ENCODE results near the gene RPS21. TPM values are rescaled to one million over a fixed set of nuclear protein-coding genes. Genes with fewer than 3 reads are reported as not detected.

RPS21 gene
- total and polyA plus RNA-seq, 2 of the 13 experiments (the other 11 are each of a cell fraction or from before 2014, with no cell fraction given) = 2,647 to 11,063 TPM

DNA sequence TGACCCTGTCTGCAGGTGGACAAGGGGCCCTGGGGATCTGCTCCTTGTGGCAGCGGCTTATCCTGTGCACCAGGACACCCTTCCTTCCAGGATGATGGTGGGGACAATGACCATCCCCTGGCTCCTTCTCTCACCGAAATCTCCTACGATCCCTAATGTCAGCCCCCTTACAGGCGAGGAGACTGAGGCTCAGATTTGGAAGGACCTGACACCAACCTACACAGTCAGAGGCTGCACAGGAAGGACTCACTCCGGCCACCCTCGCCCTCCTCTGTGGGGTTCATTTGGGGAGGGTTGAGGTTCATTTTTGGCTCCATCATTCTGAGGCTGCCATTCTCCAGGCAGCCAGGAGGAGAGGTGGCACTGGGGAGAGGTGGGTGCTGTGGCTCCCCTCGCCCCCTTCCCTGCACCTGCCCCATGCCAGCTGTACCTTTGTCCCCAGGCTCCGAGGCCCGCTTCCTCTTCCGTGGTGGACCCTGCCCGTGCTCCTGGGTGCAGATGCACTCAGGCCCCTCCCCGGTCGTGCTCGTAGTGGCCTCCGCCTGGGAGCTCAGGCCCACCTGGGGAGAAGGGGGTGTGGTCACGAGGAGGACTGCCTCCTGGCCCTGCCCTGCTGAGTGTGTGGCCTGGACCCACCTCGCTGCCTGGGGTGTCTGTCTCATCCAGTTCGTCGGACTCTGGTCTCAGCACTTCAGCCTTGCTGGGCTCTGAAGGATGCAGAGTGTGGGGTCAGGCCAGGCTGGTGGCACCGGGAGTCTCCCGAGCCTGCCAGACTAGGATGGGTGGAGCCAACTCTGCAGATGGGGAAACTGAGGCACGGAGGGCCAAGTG is 25.5 kb downstream of the RPS21 start (continued):
- TF ChIP-seq GTF3A (CRISPR knock-in tag; conservative IDR thresholded peaks at IDR 0.05) = peak; percentile 69
- TF ChIP-seq PHF5A (CRISPR knock-in tag; IDR thresholded peaks at IDR 0.05; ENCODE audit: low read depth, unreplicated experiment) = no peak
- no peak for TF ChIP-seq ERF (CRISPR knock-in tag; IDR thresholded peaks at IDR 0.05)
- TF ChIP-seq, protein P1, sequence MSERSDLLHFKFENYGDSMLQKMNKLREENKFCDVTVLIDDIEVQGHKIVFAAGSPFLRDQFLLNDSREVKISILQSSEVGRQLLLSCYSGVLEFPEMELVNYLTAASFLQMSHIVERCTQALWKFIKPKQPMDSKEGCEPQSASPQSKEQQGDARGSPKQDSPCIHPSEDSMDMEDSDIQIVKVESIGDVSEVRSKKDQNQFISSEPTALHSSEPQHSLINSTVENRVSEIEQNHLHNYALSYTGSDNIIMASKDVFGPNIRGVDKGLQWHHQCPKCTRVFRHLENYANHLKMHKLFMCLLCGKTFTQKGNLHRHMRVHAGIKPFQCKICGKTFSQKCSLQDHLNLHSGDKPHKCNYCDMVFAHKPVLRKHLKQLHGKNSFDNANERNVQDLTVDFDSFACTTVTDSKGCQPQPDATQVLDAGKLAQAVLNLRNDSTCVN (CRISPR knock-in tag; IDR thresholded peaks at IDR 0.05; ENCODE audit: borderline replicate concordance) = no peak; the same call in 1 of the 2 replicates
- peak; percentile 27 for TF ChIP-seq YY1 (IDR thresholded peaks at IDR 0.05; ENCODE audit: insufficient read depth, insufficient replicate concordance, low read depth, low read length)
- TF ChIP-seq MLLT10 (CRISPR knock-in tag; IDR thresholded peaks at IDR 0.05) = no peak
- no peak for TF ChIP-seq KLF6 (CRISPR knock-in tag; IDR thresholded peaks at IDR 0.05)
- TF ChIP-seq, protein P2, sequence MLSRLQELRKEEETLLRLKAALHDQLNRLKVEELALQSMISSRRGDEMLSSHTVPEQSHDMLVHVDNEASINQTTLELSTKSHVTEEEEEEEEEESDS (CRISPR knock-in tag; IDR thresholded peaks at IDR 0.05; ENCODE audit: borderline replicate concordance) = no peak
- no peak for TF ChIP-seq NONO (IDR thresholded peaks at IDR 0.05)
- peak; percentile 34 for TF ChIP-seq NONO (CRISPR knock-in tag; conservative IDR thresholded peaks at IDR 0.05)
- peak; percentile 11 for TF ChIP-seq RBM39 (IDR thresholded peaks at IDR 0.05; ENCODE audit: low read depth, low read length, poor library complexity, severe bottlenecking)
- peak; percentile 14; the same call in 1 of the 2 replicates for TF ChIP-seq MXD4 (CRISPR knock-in tag; IDR thresholded peaks at IDR 0.05)
- no peak for TF ChIP-seq TFDP1 (CRISPR knock-in tag; IDR thresholded peaks at IDR 0.05; ENCODE audit: borderline replicate concordance)
- peak; percentile 4 for TF ChIP-seq IRF9 (CRISPR knock-in tag; IDR thresholded peaks at IDR 0.05; ENCODE audit: borderline replicate concordance)
- TF ChIP-seq ZBTB39 (CRISPR knock-in tag; IDR thresholded peaks at IDR 0.05) = no peak
- 0 out of 2 replicates have a peak, but pooled peaks have one; percentile 38 for TF ChIP-seq TAF1 (CRISPR knock-in tag; IDR thresholded peaks at IDR 0.05)
- TF ChIP-seq THAP11 (CRISPR knock-in tag; IDR thresholded peaks at IDR 0.05) = 0 out of 2 replicates have a peak, but pooled peaks have one; percentile 9
- TF ChIP-seq HNRNPLL (IDR thresholded peaks at IDR 0.05; ENCODE audit: low read depth, low read length, poor library complexity, severe bottlenecking) = peak; percentile 61
- no peak for TF ChIP-seq MED13 (CRISPR knock-in tag; IDR thresholded peaks at IDR 0.05)

Measured in HepG2 (cell line).